WTC11 (cell line): ENCODE results near the gene SPRR2D.
"Not testable (repeated sequence)": the region's sequence is repeated elsewhere in the genome, so short reads cannot be mapped to it uniquely, and the experiment has no call there.

Experiments
- AFF4 ChIP-seq: sonication (generic); formaldehyde crosslinking; IDR thresholded peaks from 2 replicates; pipeline ENCODE4 v1.8.1; 2023; ENCODE audit warnings: mild to moderate bottlenecking, missing genetic modification reagents, borderline replicate concordance
- ATF1 ChIP-seq: sonication (generic); formaldehyde crosslinking; IDR thresholded peaks from 2 replicates; pipeline ENCODE4 v1.8.1; 2023; ENCODE audit warnings: mild to moderate bottlenecking, moderate library complexity, missing genetic modification reagents
- CREB1 ChIP-seq: sonication (generic); formaldehyde crosslinking; IDR thresholded peaks from 2 replicates; pipeline ENCODE4 v1.8.0; 2023; ENCODE audit warnings: mild to moderate bottlenecking, missing genetic modification reagents
- CREM ChIP-seq: sonication (generic); formaldehyde crosslinking; IDR thresholded peaks from 2 replicates; pipeline ENCODE4 v1.8.1; 2022; ENCODE audit warnings: mild to moderate bottlenecking, missing genetic modification reagents, moderate library complexity
- CTCF ChIP-seq: fragments of 200-600 bp; IDR thresholded peaks from 2 replicates; pipeline ENCODE4 v1.8.0; 2022; ENCODE audit warnings: antibody characterized with exemption
- ESRRA ChIP-seq: sonication (generic); formaldehyde crosslinking; IDR thresholded peaks from 2 replicates; pipeline ENCODE4 v1.8.1; 2022; ENCODE audit warnings: mild to moderate bottlenecking, missing genetic modification reagents, borderline replicate concordance
- FOXJ3 ChIP-seq: sonication (generic); formaldehyde crosslinking; IDR thresholded peaks from 2 replicates; pipeline ENCODE4 v1.9.0; 2021; ENCODE audit warnings: missing genetic modification reagents, mild to moderate bottlenecking, borderline replicate concordance
- KAT7 ChIP-seq: sonication (generic); formaldehyde crosslinking; IDR thresholded peaks from 2 replicates; pipeline ENCODE4 v1.8.1; 2023; ENCODE audit warnings: missing genetic modification reagents, mild to moderate bottlenecking, borderline replicate concordance
- MAX ChIP-seq: sonication (generic); formaldehyde crosslinking; IDR thresholded peaks from 2 replicates; pipeline ENCODE4 v1.8.0; 2022; ENCODE audit warnings: mild to moderate bottlenecking, missing genetic modification reagents
- NFATC4 ChIP-seq: fragments of 250-450 bp; sonication (Bioruptor Pico); IDR thresholded peaks from 2 replicates; pipeline ENCODE4 v1.9.0; 2021; ENCODE audit warnings: mild to moderate bottlenecking
- RORB ChIP-seq: fragments of 250-450 bp; sonication (Bioruptor Pico); IDR thresholded peaks from 2 replicates; pipeline ENCODE4 v1.9.0; 2021; ENCODE audit warnings: mild to moderate bottlenecking
- USF1 ChIP-seq: sonication (generic); formaldehyde crosslinking; IDR thresholded peaks from 2 replicates; pipeline ENCODE4 v1.8.0; 2022; ENCODE audit warnings: mild to moderate bottlenecking, missing genetic modification reagents

- not testable (repeated sequence) for TF ChIP-seq RORB (CRISPR knock-in tag); CTCF; AFF4 (CRISPR knock-in tag); KAT7 (CRISPR knock-in tag); CREM (CRISPR knock-in tag); USF1 (CRISPR knock-in tag); ATF1; CREB1 (CRISPR knock-in tag); MAX; FOXJ3 (CRISPR knock-in tag); ESRRA (CRISPR knock-in tag); NFATC4 (CRISPR knock-in tag)
Observed at GRCh38 chr1:153021829-153022228, 19.1 kb downstream of the SPRR2D start.
